OCI-LY3 (cell line): ENCODE measurements around the gene SUN3.

Experiments used
- H2AFZ ChIP-seq: fragments of 200-600, 300-600 bp; shearing (Covaris generic); 2 replicates; pipeline ENCODE4 v1.6.0; 2014; ENCODE audit warnings: antibody characterized with exemption, low read depth, low read length
- H3K27ac ChIP-seq: fragments of 200-600, 300-600 bp; sonication (generic); 2 replicates; pipeline ENCODE4 v1.5.1; 2014; ENCODE audit warnings: mild to moderate bottlenecking, low read length, moderate library complexity, mixed read lengths
- H3K27me3 ChIP-seq: fragments of 200-600, 300-600 bp; sonication (generic); 2 replicates; pipeline ENCODE4 v1.6.1; 2014; ENCODE audit warnings: low read depth, low read length, mixed read lengths
- H3K36me3 ChIP-seq: fragments of 200-600, 300-600 bp; sonication (generic); replicated peaks from 2 replicates; pipeline ENCODE3; 2014; ENCODE audit warnings: low read depth, low read length, mixed read lengths
- H3K4me1 ChIP-seq: fragments of 300-600, 200-600 bp; sonication (generic); 2 replicates; pipeline ENCODE4 v1.6.1; 2014; ENCODE audit warnings: low read length, mixed read lengths
- H3K4me2 ChIP-seq: fragments of 200-600, 300-600 bp; sonication (generic); 2 replicates; pipeline ENCODE4 v1.6.1; 2014; ENCODE audit warnings: low read length, mixed read lengths
- H3K4me3 ChIP-seq: fragments of 300-600, 200-600 bp; sonication (generic); 2 replicates; pipeline ENCODE4 v1.5.1; 2014; ENCODE audit warnings: antibody characterized with exemption, mild to moderate bottlenecking, low read length, moderate library complexity
- H3K79me2 ChIP-seq: fragments of 300-600, 200-600 bp; shearing (Covaris generic); 2 replicates; pipeline ENCODE4 v1.6.1; 2014; ENCODE audit warnings: mild to moderate bottlenecking, low read length, mixed read lengths
- H3K9ac ChIP-seq: fragments of 300-600, 200-600 bp; shearing (Covaris generic); 2 replicates; pipeline ENCODE4 v1.6.0; 2014; ENCODE audit warnings: mild to moderate bottlenecking, low read length, moderate library complexity
- H3K9me3 ChIP-seq: fragments of 200-600, 300-600 bp; shearing (Covaris generic); 2 replicates; pipeline ENCODE4 v1.6.1; 2014; ENCODE audit warnings: low read length, mixed read lengths; ENCODE audit not compliant: insufficient read depth
- H4K20me1 ChIP-seq: fragments of 200-600, 300-600 bp; sonication (generic); 2 replicates; pipeline ENCODE4 v1.6.1; 2016; ENCODE audit warnings: low read length, mixed read lengths; ENCODE audit not compliant: insufficient read depth
- EZH2phosphoT487 ChIP-seq: fragments of 200-600 bp; shearing (Covaris generic); IDR thresholded peaks from 2 replicates; pipeline ENCODE4 v1.6.1; 2018; ENCODE audit warnings: antibody characterized with exemption, mixed run types, low read depth
- TF ChIP-seq, protein P1 (sequence below): fragments of 200-600, 300-600 bp; sonication (generic); IDR thresholded peaks from 2 replicates; pipeline ENCODE4 v1.5.1; 2014; ENCODE audit warnings: antibody characterized with exemption, low read length, low read depth

The SUN3 gene

GRCh38 chr7:48046458-48046857 is 17.6 kb upstream of the SUN3 start:
- no peaks in the 10 kb centered on the region for H3K79me2 ChIP-seq
- peaks cover 6% of the 10 kb centered on the region; the same call in 1 of the 2 replicates for H3K27me3 ChIP-seq
- H3K4me2 ChIP-seq, result no peak overlapping the region
- H3K4me3 ChIP-seq, result no peak overlapping the region
- H3K4me1 ChIP-seq, result no peaks in the 10 kb centered on the region
- no peak overlapping the region for H3K27ac ChIP-seq
- TF ChIP-seq, protein P1, sequence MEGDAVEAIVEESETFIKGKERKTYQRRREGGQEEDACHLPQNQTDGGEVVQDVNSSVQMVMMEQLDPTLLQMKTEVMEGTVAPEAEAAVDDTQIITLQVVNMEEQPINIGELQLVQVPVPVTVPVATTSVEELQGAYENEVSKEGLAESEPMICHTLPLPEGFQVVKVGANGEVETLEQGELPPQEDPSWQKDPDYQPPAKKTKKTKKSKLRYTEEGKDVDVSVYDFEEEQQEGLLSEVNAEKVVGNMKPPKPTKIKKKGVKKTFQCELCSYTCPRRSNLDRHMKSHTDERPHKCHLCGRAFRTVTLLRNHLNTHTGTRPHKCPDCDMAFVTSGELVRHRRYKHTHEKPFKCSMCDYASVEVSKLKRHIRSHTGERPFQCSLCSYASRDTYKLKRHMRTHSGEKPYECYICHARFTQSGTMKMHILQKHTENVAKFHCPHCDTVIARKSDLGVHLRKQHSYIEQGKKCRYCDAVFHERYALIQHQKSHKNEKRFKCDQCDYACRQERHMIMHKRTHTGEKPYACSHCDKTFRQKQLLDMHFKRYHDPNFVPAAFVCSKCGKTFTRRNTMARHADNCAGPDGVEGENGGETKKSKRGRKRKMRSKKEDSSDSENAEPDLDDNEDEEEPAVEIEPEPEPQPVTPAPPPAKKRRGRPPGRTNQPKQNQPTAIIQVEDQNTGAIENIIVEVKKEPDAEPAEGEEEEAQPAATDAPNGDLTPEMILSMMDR, result no peak
- TF ChIP-seq EZH2phosphoT487, result no peak
- H2AFZ ChIP-seq, result no peak overlapping the region
- H3K9me3 ChIP-seq, result no peaks in the 10 kb centered on the region
- H3K9ac ChIP-seq, result no peak overlapping the region
- no peaks in the 10 kb centered on the region for H3K36me3 ChIP-seq
- no peaks in the 10 kb centered on the region for H4K20me1 ChIP-seq

DNA sequence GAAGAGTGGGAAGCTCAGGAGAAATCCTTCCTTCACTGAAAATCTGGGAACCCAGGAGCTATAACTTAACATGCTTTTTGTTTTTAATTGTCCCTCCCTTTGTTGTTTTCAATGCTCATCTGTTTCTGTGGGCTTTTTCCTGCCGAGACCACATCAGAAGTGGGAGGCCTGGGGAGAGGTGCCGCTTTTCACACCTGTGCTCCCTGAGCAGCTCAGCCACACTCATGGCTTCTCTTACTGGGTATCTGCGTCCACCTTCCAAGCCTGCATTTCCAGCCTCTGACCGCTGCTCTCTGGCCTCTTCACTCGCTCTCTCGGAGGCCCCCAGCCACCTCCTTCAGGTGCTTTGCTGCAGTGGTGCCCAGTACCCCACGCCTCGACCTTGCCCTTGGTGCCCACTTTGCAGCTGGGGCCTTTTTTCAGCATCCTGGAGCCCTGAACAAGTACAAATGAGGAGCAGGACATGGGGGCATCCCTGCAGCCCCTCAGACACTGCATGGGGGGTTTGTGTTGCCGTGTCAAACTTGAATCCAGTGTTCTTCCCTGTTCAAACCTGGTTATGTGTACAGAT is 16.4 kb upstream of the SUN3 start:
- no peak for TF ChIP-seq EZH2phosphoT487
- TF ChIP-seq, protein P1, result no peak
- H4K20me1 ChIP-seq, result no peaks in the 10 kb centered on the region
- no peak overlapping the region for H3K4me2 ChIP-seq
- no peak overlapping the region for H3K4me3 ChIP-seq
- H2AFZ ChIP-seq, result no peak overlapping the region
- H3K27ac ChIP-seq, result no peak overlapping the region
- H3K9ac ChIP-seq, result no peak overlapping the region
- no peaks in the 10 kb centered on the region for H3K4me1 ChIP-seq
- H3K27me3 ChIP-seq, result peaks cover 6% of the 10 kb centered on the region; the same call in 1 of the 2 replicates
- no peaks in the 10 kb centered on the region for H3K9me3 ChIP-seq
- H3K36me3 ChIP-seq, result no peaks in the 10 kb centered on the region
- H3K79me2 ChIP-seq, result no peaks in the 10 kb centered on the region

GRCh38 chr7:48042636-48043035 is 13.7 kb upstream of the SUN3 start:
- no peak overlapping the region for H3K4me2 ChIP-seq
- H3K9me3 ChIP-seq, result no peaks in the 10 kb centered on the region
- H3K79me2 ChIP-seq, result no peaks in the 10 kb centered on the region
- no peak overlapping the region for H3K9ac ChIP-seq
- peaks cover 6% of the 10 kb centered on the region; the same call in 1 of the 2 replicates for H3K27me3 ChIP-seq
- no peaks in the 10 kb centered on the region for H4K20me1 ChIP-seq
- no peak overlapping the region for H2AFZ ChIP-seq
- no peak overlapping the region for H3K27ac ChIP-seq
- H3K4me3 ChIP-seq, result no peak overlapping the region
- no peaks in the 10 kb centered on the region for H3K36me3 ChIP-seq
- no peaks in the 10 kb centered on the region for H3K4me1 ChIP-seq
- no peak for TF ChIP-seq EZH2phosphoT487
- TF ChIP-seq, protein P1, result no peak

DNA sequence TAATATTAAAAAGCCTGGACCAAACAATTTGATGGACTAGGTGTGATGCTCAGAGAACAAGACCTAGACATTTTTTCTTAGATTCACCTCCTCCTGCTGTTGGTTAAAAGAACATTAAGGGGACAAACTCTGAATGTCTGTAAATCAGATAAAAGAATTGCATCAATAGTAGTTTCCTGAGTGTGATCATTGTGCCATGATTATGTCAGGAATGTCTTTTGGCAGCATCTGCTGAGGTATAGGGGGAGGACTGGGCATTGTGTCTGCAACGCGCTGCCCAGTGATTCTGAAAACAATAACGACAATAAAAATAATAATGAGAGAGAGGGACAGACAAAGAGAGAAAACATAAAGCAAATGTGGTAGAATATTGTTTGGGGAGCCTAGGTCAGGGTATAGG is 13.3 kb upstream of the SUN3 start:
- Histone ChIP-seq H3K36me3 (no peaks in the 10 kb centered on the region), H2AFZ (no peak overlapping the region), H3K79me2 (no peaks in the 10 kb centered on the region), H3K4me3 (no peak overlapping the region), H3K27me3 (peaks cover 5% of the 10 kb centered on the region; the same call in 1 of the 2 replicates), H4K20me1 (no peaks in the 10 kb centered on the region), H3K4me1 (no peaks in the 10 kb centered on the region), H3K9me3 (no peaks in the 10 kb centered on the region), H3K4me2 (no peak overlapping the region), H3K27ac (no peak overlapping the region), H3K9ac (no peak overlapping the region)
- TF ChIP-seq, protein P1, result no peak
- TF ChIP-seq EZH2phosphoT487, result no peak
